Ovary (tissue), 10 donors: ENCODE data around the gene TM7SF2. TPM values are rescaled to one million over a fixed set of nuclear protein-coding genes. Genes with fewer than 3 reads are reported as not detected.

Source experiments
- DNase-seq, 5 donors: peaks; one replicate each; pipeline ENCODE4 v3.0.0-alpha.2; 2019 to 2020
- H3K27ac ChIP-seq, 2 donors: fragments of 200-600 bp; one replicate each; pipeline versions ENCODE4 v1.5.1 to v1.8.0; 2019 to 2022
- H3K27me3 ChIP-seq: fragments of 200-600 bp; one replicate; pipeline ENCODE4 v1.8.0; 2022
- H3K36me3 ChIP-seq: fragments of 200-600 bp; sonication (generic); one replicate; pipeline ENCODE4 v1.5.1; 2019
- H3K4me1 ChIP-seq: one replicate; pipeline ENCODE4 v1.8.1; 2013; ENCODE audit warnings: mild to moderate bottlenecking, moderate library complexity; ENCODE audit not compliant: insufficient read depth
- H3K4me3 ChIP-seq: fragments of 200-600 bp; sonication (generic); one replicate; pipeline ENCODE4 v1.5.1; 2017
- H3K9me3 ChIP-seq, 2 donors: fragments of 200-600 bp in 1 of 2; sonication (generic) in 1 of 2; one replicate each; pipeline versions ENCODE4 v1.5.1 to v1.8.1; 2013 to 2019; ENCODE audit warnings: mild to moderate bottlenecking in 1 of 2, moderate library complexity in 1 of 2
- EP300 ChIP-seq: sonication (generic); formaldehyde crosslinking; IDR thresholded peaks from one replicate; pipeline ENCODE4 v1.6.1; 2017; ENCODE audit warnings: antibody characterized with exemption
- POLR2A ChIP-seq: fragments of 450-650 bp; IDR thresholded peaks from one replicate; pipeline ENCODE4 v1.6.1; 2017; ENCODE audit warnings: antibody characterized with exemption, mild to moderate bottlenecking, moderate library complexity
- WGBS, 3 donors: extraction: QIAGEN DNeasy Blood & Tissue Kit in 1 of 3; methylation state at CpG; one replicate each; pipeline versions ENCODE4 v1.1.5 to v1.1.7; 2013 to 2017; 5-methylcytosine and 5-hydroxymethylcytosine counted together
- intact Hi-C, 4 donors: fragments of 100-400 bp; cut with DNase I; formaldehyde crosslinking; loops; one replicate each; pipeline versions ENCODE4 v1.11.0 to v1.15.1; 2022 to 2023
- long read RNA-seq, 3 donors: library from polyadenylated mRNA in 2 of 3; unstranded in 2 of 3; transcript quantifications; one replicate each; pipeline ENCODE4 v2.0.0 and lab custom pipeline, GENCODE V29; 2021 to 2026
- polyA plus RNA-seq, 2 donors: library from polyadenylated mRNA; stranded (reverse); fragments of 200-250 nt in 1 of 2; fragments of 350-450 nt in 1 of 2; fragmentation: Illumina TruSeq in 1 of 2; extraction: RNeasy Lipid Tissue Mini Kit (QIAGEN cat#74804) in 1 of 2; gene quantifications; one replicate each; pipeline ENCODE4 v1.2.3, GENCODE V29; 2013 to 2014
- total RNA-seq, 7 donors: library from RNA; depleted of rRNA in 2 of 7; stranded (reverse); fragments of >200 nt in 2 of 7; fragmentation: NEBNext Ultra II Directional in 3 of 7; extraction: Animal tissue kit (Norgen Biotek cat#: 25700) in 3 of 7; gene quantifications; one replicate each; pipeline versions ENCODE4 v1.1.0 to v1.2.4, GENCODE V29; 2016 to 2023
- TF ChIP-seq, protein P1 (sequence below), 3 donors: fragments of 450-650 bp in 2 of 3; fragments of 200-600 bp in 1 of 3; IDR thresholded peaks; one replicate each; pipeline versions ENCODE4 v1.5.1 to v1.8.0; 2016 to 2022; ENCODE audit warnings: antibody characterized with exemption in 3 of 3, mild to moderate bottlenecking in 1 of 3
- donor health status: DM: no; HTN: no; CAD: no; lungs with moderate emphysema.
- donor health status: DM: no; HTN: no; CAD: no.
- donor health status: Bipolar disorder and iron deficiency.
- donor health status: DM: yes; HTN: yes; CAD: no.
- donor health status: DM: no; HTN: no; CAD: no.
- donor health status: DM: yes; HTN: yes; CAD: no.

Gene TM7SF2
- total RNA-seq (100 to 1,000 TPM in 1 of 7 donors, 10 to 100 TPM in 6; 30.0 to 170 (median 63.6) TPM), polyA plus RNA-seq (100 to 1,000 TPM in 1 of 2 donors, 10 to 100 TPM in 1; 88.8 to 128 TPM)
- long read RNA-seq, donor 1, transcript TM7SF2-202 (9 exons, 1,490 nt), result minor isoform, 54 of 1,005 reads
- long read RNA-seq, donor 1, transcript TM7SF2-217 (8 exons, 2,094 nt), result minor isoform, 14 of 1,005 reads
- long read RNA-seq, donor 1, transcript TM7SF2-216 (9 exons, 1,671 nt), result minor isoform, 12 of 1,005 reads
- long read RNA-seq, donor 1, transcript TM7SF2-201 (10 exons, 1,722 nt), result major isoform, 697 of 1,005 reads
- long read RNA-seq, donor 1, partial matches to known transcripts, result 30 of 1,005 reads
- long read RNA-seq, donor 1, other reads (novel, unspliced or antisense), result 198 of 1,005 reads
- long read RNA-seq, donor 2, transcript TM7SF2-201 (10 exons, 1,722 nt), result major isoform, 42 of 76 reads
- long read RNA-seq, donor 2, partial matches to known transcripts, result 20 of 76 reads
- long read RNA-seq, donor 2, other reads (novel, unspliced or antisense), result 5 of 76 reads
- long read RNA-seq, donor 3, transcript TM7SF2-201 (10 exons, 1,722 nt), result major isoform, 96 of 143 reads
- long read RNA-seq, donor 3, partial matches to known transcripts, result 9 of 143 reads
- long read RNA-seq, donor 3, other reads (novel, unspliced or antisense), result 30 of 143 reads

- TF ChIP-seq POLR2A (peak; percentile 95), EP300 (no peak)
- TF ChIP-seq, protein P1, sequence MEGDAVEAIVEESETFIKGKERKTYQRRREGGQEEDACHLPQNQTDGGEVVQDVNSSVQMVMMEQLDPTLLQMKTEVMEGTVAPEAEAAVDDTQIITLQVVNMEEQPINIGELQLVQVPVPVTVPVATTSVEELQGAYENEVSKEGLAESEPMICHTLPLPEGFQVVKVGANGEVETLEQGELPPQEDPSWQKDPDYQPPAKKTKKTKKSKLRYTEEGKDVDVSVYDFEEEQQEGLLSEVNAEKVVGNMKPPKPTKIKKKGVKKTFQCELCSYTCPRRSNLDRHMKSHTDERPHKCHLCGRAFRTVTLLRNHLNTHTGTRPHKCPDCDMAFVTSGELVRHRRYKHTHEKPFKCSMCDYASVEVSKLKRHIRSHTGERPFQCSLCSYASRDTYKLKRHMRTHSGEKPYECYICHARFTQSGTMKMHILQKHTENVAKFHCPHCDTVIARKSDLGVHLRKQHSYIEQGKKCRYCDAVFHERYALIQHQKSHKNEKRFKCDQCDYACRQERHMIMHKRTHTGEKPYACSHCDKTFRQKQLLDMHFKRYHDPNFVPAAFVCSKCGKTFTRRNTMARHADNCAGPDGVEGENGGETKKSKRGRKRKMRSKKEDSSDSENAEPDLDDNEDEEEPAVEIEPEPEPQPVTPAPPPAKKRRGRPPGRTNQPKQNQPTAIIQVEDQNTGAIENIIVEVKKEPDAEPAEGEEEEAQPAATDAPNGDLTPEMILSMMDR (IDR thresholded peaks at IDR 0.05), result no peak
- Histone ChIP-seq H3K36me3 (no peaks in the 10 kb centered on the region), H3K27me3 (no peaks in the 10 kb centered on the region), H3K4me1 (peaks cover 16% of the 10 kb centered on the region), H3K9me3 (no peaks in the 10 kb centered on the region), H3K27ac (peak within 1 kb of the TSS; percentile 32 to 56), H3K4me3 (peak within 1 kb of the TSS; percentile 51)
- peak; percentile 95 to 98 (median 97) for DNase-seq
- intact Hi-C loops, result loop anchor here in 2 of 4 donors (5.0 to 10.0 kb wide), 5 partner anchors 73 to 267 kb away; partner anchors contain the start of genes ARL2 (in 2 of the 2), ATG2A (in 1 of the 2), CAPN1 (in 1 of the 2) and CDC42BPG (in 1 of the 2)
- WGBS, 3 donors, result 0 to 2% (median 1%) methylated on average over 60 to 64 of the region's 64 CpGs
Measured at GRCh38 chr11:65111744-65112545, at the start of gene TM7SF2. TSS of gene TM7SF2 (plus strand) at chr11:65111872. CDS start at chr11:65112016, 144 bp downstream.

- 38 to 56% (median 47%) methylated on average over 3 of the region's 3 CpGs for WGBS, 3 donors
- H3K36me3 ChIP-seq, result no peaks in the 10 kb centered on the region
- TF ChIP-seq POLR2A, result no peak
- TF ChIP-seq, protein P1 (IDR thresholded peaks at IDR 0.05), result no peak
- TF ChIP-seq EP300, result no peak
- intact Hi-C loops, result no loop called here
- no peaks in the 10 kb centered on the region for H3K27me3 ChIP-seq
- no peak overlapping the region for H3K27ac ChIP-seq
- no peak overlapping the region for H3K4me3 ChIP-seq
- no peaks in the 10 kb centered on the region for H3K4me1 ChIP-seq
- DNase-seq, result no peak
- no peaks in the 10 kb centered on the region for H3K9me3 ChIP-seq
Measured at GRCh38 chr11:65063532-65063931, 48.1 kb upstream of the TM7SF2 start.

- H3K27me3 ChIP-seq, result no peaks in the 10 kb centered on the region
- 76 to 85% (median 84%) methylated on average over 4 of the region's 4 CpGs for WGBS, 3 donors
- intact Hi-C loops, result no loop called here
- no peak for DNase-seq
- no peaks in the 10 kb centered on the region for H3K9me3 ChIP-seq
- no peaks in the 10 kb centered on the region for H3K36me3 ChIP-seq
- no peaks in the 10 kb centered on the region for H3K4me1 ChIP-seq
- no peak for TF ChIP-seq EP300
- TF ChIP-seq POLR2A, result no peak
- TF ChIP-seq, protein P1 (IDR thresholded peaks at IDR 0.05), result no peak
- H3K27ac ChIP-seq, result no peak overlapping the region
- no peak overlapping the region for H3K4me3 ChIP-seq
Measured at GRCh38 chr11:65064847-65065240, 46.8 kb upstream of the TM7SF2 start.

DNA sequence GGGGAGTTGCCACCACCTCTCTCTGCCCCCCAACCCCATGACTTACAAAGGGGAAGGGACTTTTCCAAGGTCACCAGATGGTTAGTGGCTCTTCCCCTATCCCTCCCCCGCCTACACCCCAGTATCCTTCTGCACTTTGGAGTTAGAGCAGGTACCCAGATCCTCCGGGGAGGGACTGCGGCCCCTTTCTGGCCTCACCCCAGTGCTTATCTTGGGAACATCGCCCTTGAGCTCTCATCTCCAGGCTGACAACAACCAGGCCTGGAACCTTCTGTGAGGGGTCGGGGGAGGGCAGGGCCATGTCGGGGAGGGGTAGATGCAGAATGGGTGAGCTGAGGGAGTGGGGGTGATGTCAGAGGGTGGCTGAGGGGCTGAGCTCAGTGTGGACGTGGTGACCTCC, 45.8 kb upstream of the TM7SF2 start:
- H3K9me3 ChIP-seq, result no peaks in the 10 kb centered on the region
- DNase-seq, result no peak
- intact Hi-C loops, result no loop called here
- no peaks in the 10 kb centered on the region for H3K4me1 ChIP-seq
- no peak overlapping the region for H3K4me3 ChIP-seq
- TF ChIP-seq POLR2A, result no peak
- TF ChIP-seq EP300, result no peak
- TF ChIP-seq, protein P1 (IDR thresholded peaks at IDR 0.05), result no peak
- no peaks in the 10 kb centered on the region for H3K27me3 ChIP-seq
- H3K36me3 ChIP-seq, result no peaks in the 10 kb centered on the region
- WGBS, 3 donors, result 59% methylated on average over 7 of the region's 7 CpGs
- H3K27ac ChIP-seq, result no peak overlapping the region
